Dedifferentiated amniotic fluid mesenchymal stem cell (primary cell): ENCODE results near the gene BRD2.

ENCODE experiments used
- DNase-seq: peaks from one replicate; pipeline ENCODE4 v3.0.0-alpha.2; 2016; ENCODE audit errors: extremely low spot score

BRD2 gene

GRCh38 chr6:32993363-32993973, 25.1 kb downstream of the BRD2 start:
- no peak for DNase-seq

DNA sequence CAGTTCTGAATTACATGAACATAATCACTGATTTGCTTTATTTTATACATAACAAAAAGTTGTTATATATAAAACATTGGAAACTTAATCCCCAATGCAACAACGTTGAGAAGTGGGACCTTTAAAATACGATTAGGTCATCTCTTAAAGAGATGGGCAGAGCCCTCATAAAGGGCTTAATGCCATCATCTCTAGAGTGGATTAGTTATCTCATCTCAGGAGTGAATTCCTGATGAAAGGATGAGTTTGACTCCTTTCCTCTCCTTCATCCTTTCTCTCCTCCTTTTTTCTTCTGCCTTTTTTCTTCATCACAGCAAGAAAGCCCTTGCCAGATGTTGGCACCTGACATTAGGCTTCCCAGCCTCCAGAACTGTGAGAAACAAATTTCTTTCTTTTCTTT, 27.1 kb downstream of the BRD2 start:
- no peak for DNase-seq

- DNase-seq = no peak
Measured at GRCh38 chr6:33000055-33000454, 31.7 kb downstream of the BRD2 start.

GRCh38 chr6:33001685-33002084, 33.3 kb downstream of the BRD2 start:
- no peak for DNase-seq

GRCh38 chr6:33004940-33005339, 36.5 kb downstream of the BRD2 start:
- no peak for DNase-seq

DNA sequence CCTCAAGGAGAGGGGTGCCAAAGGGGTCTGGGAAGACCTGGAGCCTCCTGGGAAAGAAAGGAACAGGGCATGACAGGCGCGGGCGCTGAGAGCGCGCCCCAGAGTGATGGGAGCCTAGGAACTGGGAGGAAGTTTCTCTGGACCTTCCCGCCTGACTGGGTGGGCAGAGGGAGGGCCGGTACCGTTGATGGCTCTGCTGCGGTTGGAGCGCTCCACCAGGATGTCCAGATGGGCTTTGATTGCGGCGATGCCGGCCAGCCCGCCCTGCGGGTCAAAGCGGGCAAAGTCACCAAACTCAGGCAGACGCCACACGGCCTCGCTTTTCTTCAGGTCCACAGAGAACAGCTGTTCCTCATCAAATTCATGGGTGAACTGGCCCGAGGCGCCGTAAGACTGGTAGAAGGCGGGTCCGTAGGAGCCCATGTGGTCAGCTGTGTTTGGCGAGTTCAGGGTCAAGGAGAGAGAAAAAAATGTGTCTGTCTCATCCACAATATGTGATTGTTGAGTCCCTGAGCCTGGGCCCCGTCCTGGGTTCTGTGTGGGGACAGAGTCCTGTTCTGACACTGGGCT, 39.5 kb downstream of the BRD2 start:
- no peak for DNase-seq

DNA sequence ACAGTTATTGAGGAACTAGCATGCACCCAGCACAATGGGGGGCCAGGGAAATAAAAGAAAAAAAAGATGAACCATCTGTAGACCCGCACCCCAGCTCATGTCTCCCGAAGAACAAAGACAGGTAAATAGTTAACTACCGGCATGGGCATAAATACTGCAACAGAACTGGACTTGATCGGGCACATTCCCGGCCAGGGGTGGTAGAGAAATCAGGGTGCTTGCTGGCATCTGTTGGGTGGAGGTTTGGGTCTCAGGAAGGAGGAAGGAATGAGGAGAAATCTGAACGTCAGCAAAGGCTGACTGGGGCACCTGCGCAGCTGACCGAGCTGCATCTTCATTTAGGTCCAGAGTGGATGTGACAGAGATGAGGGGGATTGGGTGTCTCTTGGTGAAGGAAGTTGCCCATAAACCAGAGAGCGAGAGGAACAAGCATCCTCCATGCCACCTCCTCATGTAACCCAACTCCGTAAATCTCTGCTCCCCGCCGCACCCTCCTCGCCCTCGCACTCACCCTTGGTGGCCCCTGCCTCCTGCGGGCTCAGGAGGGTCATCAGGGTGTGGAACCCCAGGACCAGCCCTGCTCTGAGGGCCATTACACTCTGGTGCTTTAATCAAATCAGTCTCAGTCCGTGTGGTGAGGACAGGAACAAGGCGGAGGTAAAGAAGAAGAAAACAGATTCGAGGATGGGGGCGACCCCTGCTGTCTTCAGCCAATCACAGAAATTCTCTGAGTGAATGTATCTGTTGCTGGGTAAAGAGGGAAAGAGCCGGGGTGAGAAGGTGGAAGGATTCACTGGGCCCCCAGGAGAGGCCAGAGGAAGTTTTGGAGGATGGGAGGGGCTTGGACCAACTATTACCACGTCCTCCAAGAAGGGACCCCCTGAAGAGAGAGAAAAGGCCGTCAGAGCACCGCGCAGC, 40.8 kb downstream of the BRD2 start, which contains the start of gene HLA-DOA:
Gene HLA-DOA (minus strand): TSS at position 648 of the 918 bp plus-strand sequence.
- DNase-seq = no peak

GRCh38 chr6:33010356-33010755, 42.0 kb downstream of the BRD2 start:
- DNase-seq = no peak

- DNase-seq = no peak
Measured at GRCh38 chr6:33013608-33014007, 45.2 kb downstream of the BRD2 start.

DNA sequence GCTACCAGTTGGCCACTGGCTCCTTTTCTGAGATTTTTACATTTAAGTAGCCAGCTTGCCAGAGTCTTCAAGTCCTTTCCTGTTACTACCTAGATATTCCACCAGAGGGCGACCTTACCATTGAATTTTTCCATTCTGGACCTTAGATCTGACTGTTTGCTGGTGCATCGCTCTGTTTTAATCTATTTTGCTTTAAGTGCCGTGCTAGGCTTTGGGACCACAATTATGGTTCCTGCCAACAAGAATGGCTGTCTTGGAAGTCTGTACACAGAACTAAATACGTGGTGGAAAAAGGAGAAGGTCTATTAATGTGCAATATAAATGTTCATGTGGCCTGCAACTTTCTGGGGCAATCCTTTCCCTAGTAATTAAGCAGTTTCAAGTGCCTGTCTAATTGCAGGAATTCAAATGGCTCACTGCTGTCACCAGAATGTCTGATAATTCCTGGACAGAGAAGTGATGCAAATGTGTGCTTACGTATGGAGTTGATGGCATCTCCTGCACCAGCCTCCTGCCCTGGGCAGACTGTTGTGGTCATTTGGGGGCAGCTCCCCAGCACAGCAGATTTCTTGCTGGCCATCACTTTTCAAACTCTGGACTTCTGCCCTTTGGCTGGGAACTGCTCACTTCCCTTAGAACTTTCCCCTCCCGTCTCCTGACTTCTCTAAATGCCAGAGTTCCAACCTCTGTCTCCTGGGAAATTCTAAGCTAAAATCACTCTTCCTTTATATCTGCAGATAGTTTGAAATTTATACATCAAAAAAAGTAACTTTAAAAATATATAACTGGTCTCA, 46.6 kb downstream of the BRD2 start:
- DNase-seq = peak; percentile 86

DNA sequence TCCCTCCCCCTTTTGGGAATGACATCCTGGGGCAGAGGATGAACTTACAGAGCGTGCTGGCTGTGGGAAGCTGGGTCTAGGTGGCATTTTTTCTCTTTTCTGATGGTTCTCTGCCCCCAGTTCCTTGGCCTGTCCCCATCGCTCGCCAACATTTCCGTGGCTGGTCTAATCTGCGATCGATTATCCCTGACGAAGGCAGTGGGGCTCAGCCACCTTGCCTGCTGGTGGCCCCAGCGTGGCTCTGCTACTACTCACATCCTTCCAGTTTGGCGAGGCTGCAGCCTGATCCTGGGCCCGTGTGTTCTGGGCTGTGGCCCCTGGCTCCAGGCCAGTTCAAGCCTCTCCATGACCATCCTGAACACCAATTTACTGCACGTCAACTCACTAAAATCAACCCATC, 47.4 kb downstream of the BRD2 start:
- DNase-seq = no peak

- DNase-seq = no peak
Measured at GRCh38 chr6:33017018-33017417, 48.6 kb downstream of the BRD2 start.

- DNase-seq = no peak
Measured at GRCh38 chr6:33017694-33018353, 49.4 kb downstream of the BRD2 start.

DNA sequence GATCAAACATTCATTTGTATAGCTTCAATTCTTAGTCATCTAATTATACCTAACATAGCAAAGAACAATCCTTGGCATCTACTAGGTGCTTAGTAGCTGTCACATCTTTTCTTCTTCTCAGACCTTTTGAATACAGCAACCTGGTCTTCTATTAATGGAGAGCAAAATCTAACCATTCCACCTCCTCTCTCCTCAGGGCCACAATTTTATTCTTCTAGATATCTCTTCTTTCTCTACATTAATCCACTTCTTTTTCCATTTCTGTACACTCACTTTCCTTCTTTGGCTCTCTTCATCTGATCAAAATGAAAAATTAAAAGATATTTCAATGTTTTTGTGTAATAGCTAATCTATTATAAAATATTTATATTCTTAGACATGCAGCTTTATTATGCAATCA, 50.0 kb downstream of the BRD2 start:
- no peak for DNase-seq

DNA sequence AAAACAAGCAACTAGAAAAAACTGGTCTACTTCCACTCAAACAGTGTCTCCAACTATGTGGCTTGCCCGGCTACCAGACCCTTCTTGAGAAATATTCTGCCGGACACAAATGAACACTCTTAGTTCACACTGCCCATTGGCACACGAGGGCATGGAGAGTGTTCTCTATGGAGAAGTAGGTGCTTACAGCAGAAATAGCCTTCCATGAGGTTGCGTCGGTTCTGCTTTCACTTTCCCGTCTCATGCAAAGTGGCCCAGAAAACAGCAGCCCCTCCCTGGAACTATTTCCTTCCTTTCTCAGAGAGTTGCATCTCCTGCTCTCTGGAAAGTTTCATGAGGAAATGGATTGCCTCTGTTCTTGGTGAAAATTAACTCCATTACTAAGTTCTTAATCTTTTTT, 50.5 kb downstream of the BRD2 start:
- peak; percentile 31 for DNase-seq

GRCh38 chr6:33019372-33019771, 51.0 kb downstream of the BRD2 start:
- DNase-seq = no peak

DNA sequence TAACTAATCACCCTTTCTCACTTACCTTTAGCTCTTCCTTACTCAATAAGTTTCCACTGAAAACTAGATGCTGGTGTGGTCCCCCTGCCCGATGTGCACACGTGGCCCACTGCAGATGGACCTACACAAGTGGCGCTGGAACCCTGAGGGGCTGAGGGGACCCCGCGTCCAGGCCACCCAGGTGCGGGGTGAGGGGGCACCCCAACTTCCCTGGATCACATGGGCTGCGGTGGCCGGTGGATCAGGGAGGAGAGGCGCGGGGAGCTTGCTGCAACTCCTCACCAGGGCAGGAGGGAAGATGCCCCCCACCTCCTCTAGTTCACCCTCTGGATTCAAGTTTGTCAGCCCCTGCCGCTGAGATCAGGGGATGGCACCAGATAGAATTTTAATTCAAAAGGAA, 53.5 kb downstream of the BRD2 start:
- no peak for DNase-seq

- DNase-seq = no peak
Measured at GRCh38 chr6:33023536-33023935, 55.1 kb downstream of the BRD2 start.

- no peak for DNase-seq
Measured at GRCh38 chr6:33024521-33024920, 56.1 kb downstream of the BRD2 start.

- DNase-seq = no peak
Measured at GRCh38 chr6:33028220-33028849, 59.9 kb downstream of the BRD2 start.
